Measurements from ENCODE around the gene SORCS2.

DNA sequence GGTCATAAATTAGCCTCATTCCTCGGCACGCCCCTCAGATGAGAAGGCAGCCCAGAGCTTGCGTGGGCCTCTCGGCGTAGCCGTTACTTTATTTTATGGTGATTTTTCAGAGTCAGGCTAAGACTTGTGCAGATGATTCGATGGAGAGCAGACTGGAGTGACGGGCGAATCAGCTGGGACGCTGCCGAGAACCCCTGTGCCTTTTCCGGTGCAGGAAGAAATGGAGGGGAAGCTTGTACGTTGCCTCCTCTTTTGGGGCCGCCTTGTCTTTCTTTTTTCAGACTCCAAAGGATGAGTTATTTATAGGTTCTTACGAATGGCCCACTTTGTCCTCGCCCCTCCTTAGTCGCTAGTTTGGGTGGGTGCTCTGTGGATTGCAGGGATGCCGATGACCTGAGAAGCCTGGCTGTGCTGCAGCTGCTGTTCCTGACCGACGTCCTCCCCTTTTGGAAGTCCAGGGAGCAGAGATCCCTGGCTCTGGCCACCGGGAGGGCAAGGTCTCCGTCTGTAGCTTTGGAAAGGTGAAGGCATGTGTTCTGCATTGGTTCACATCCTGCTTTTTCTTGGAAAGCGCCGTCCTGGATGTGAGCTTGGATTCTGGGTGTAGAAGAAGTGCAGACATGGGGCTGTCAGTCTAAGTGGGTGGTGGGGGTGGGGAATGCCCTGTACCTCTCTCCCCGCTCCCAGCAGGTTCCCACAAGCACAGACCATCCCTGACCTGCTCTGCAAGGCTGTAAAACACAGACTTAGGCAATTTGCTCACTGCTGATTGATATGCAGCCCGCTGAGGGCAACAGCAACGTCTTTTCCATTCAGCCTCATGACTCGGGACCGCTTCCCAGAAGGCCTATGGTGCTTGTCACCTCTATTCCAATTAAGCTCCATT, 9.3 kb downstream of the SORCS2 start:
- TF ChIP-seq, protein P1, sequence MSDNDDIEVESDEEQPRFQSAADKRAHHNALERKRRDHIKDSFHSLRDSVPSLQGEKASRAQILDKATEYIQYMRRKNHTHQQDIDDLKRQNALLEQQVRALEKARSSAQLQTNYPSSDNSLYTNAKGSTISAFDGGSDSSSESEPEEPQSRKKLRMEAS (IDR thresholded peaks at IDR 0.05): no peak
- TF ChIP-seq, protein P2, sequence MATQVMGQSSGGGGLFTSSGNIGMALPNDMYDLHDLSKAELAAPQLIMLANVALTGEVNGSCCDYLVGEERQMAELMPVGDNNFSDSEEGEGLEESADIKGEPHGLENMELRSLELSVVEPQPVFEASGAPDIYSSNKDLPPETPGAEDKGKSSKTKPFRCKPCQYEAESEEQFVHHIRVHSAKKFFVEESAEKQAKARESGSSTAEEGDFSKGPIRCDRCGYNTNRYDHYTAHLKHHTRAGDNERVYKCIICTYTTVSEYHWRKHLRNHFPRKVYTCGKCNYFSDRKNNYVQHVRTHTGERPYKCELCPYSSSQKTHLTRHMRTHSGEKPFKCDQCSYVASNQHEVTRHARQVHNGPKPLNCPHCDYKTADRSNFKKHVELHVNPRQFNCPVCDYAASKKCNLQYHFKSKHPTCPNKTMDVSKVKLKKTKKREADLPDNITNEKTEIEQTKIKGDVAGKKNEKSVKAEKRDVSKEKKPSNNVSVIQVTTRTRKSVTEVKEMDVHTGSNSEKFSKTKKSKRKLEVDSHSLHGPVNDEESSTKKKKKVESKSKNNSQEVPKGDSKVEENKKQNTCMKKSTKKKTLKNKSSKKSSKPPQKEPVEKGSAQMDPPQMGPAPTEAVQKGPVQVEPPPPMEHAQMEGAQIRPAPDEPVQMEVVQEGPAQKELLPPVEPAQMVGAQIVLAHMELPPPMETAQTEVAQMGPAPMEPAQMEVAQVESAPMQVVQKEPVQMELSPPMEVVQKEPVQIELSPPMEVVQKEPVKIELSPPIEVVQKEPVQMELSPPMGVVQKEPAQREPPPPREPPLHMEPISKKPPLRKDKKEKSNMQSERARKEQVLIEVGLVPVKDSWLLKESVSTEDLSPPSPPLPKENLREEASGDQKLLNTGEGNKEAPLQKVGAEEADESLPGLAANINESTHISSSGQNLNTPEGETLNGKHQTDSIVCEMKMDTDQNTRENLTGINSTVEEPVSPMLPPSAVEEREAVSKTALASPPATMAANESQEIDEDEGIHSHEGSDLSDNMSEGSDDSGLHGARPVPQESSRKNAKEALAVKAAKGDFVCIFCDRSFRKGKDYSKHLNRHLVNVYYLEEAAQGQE (IDR thresholded peaks at IDR 0.05; ENCODE audit: low read depth): no peak
- TF ChIP-seq EP300 (IDR thresholded peaks at IDR 0.05; ENCODE audit: borderline replicate concordance) (no peak), NFIC (IDR thresholded peaks at IDR 0.05) (no peak), CREB1 (IDR thresholded peaks at IDR 0.05; ENCODE audit: low read depth) (no peak)

Data from Ishikawa (cell line).